H1 (cell line): ENCODE data around the gene POLR3K. TPM values are rescaled to one million over a fixed set of nuclear protein-coding genes. Genes with fewer than 3 reads are reported as not detected.
A peak's percentile ranks its signal among the peaks of the same experiment; 100 is the strongest.

Source experiments
- FOSL1 ChIP-seq: IDR thresholded peaks from 2 replicates; pipeline ENCODE4 v1.6.1; 2011; ENCODE audit warnings: mild to moderate bottlenecking, low read depth, low read length, moderate library complexity; ENCODE audit not compliant: insufficient read depth
- JUN ChIP-seq: IDR thresholded peaks from 2 replicates; pipeline ENCODE4 v1.6.1; 2011; ENCODE audit warnings: low read depth, mild to moderate bottlenecking, improper control_type of control experiment, low read length
- KDM1A ChIP-seq: fragments of 200-600, 300-600 bp; sonication (generic); IDR thresholded peaks from 2 replicates; pipeline ENCODE4 v1.7.1; 2016; ENCODE audit warnings: mild to moderate bottlenecking, low read length, borderline replicate concordance
- PHF8 ChIP-seq: fragments of 200-600 bp; sonication (generic); conservative IDR thresholded peaks from 2 replicates; pipeline ENCODE4 v1.7.1; 2012; ENCODE audit warnings: low read depth, mild to moderate bottlenecking, inconsistent platforms, low read length, moderate library complexity
- RAD21 ChIP-seq, 2 experiments: IDR thresholded peaks in 1 of 2; conservative IDR thresholded peaks in 1 of 2; 2 replicates each; pipeline ENCODE4 v1.6.1; 2011; ENCODE audit warnings: low read depth in 2 of 2, low read length in 2 of 2, improper control_type of control experiment in 1 of 2, inconsistent platforms in 1 of 2, mild to moderate bottlenecking in 1 of 2, moderate library complexity in 1 of 2
- TEAD4 ChIP-seq: IDR thresholded peaks from 2 replicates; pipeline ENCODE4 v1.6.1; 2012; ENCODE audit warnings: low read depth, low read length, inconsistent platforms, mixed read lengths
- ZNF274 ChIP-seq: IDR thresholded peaks from 2 replicates; pipeline ENCODE4 v1.7.0; 2012; ENCODE audit warnings: low read length, borderline replicate concordance; ENCODE audit errors: extremely low read depth
- polyA plus RNA-seq, 7 experiments: library from polyadenylated mRNA; depleted of rRNA in 3 of 7; stranded (reverse) in 5 of 7; unstranded in 2 of 7; fragments of >200 nt in 5 of 7; fragments of 200-250 nt in 2 of 7; gene quantifications; 1 replicate in 5 of 7; 2 replicates in 1 of 7; 4 replicates in 1 of 7; pipeline versions ENCODE4 v1.2.1 to v1.2.3, GENCODE V29; 2011 to 2013; ENCODE audit warnings: missing spikeins in 2 of 7, mixed read lengths in 2 of 7
- total RNA-seq: library from RNA; stranded (reverse); fragmentation: NEBNext Ultra II Directional; extraction: Animal tissue kit (Norgen Biotek cat#: 25700); gene quantifications from 2 replicates; pipeline ENCODE4 v1.2.1, GENCODE V29; 2021
- TF ChIP-seq, protein P1 (sequence below): fragments of 300-600 bp; sonication (generic); IDR thresholded peaks from 2 replicates; pipeline ENCODE4 v1.7.1; 2012; ENCODE audit warnings: low read length, moderate library complexity, mild to moderate bottlenecking, inconsistent platforms; ENCODE audit not compliant: insufficient replicate concordance

POLR3K gene
- total and polyA plus RNA-seq, 2 of the 8 experiments (the other 6 are each of a cell fraction or from before 2014, with no cell fraction given): 45.4 to 80.5 TPM

DNA sequence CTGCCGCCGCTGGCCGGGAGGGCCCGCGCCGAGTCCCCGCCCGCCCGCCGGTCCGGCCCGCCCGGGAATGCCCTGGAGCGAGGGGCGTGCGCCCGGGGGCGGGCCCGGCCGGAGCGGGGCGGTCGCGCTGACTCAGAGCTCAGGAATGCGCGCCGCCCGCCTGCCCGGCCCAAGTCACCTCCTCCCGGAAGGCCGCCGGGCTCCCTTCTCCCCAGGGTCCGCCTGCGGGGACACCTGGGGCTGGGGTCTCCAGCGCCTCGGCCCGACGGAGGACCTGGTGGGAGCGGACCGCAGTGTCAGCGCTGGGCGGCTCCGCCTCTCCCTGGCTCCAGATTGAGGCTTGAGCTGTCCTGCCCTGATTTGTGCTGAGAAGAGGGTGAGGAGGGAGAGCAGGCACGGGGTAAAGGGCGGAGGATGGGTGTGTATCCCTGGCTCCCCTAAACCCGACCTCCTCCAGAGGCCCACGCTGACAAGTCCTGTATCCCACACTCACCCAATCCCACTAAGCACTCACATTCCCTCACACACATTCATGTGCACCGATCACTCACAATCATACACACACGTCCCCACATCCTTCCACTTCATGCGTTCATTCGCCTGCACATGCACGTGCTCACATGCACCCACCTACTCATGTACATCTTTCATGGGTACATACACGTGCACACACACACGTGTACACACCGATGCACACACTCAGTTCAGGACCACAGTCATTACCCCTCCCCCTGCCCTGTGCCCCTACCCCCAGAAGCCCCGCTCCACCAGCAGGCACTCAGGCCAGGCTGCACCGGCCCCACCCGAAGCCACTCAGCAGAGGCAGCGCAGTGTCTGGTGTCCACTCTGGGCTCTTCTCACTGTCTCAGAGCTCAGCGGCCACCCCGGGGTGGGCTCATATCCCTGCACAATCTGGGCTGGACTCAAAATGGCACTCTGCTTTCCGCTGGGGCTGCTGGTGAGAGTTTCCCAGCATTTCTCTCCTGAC is 19.4 kb upstream of the POLR3K start, which contains the start of gene RHBDF1 (continued):
- peak; percentile 32; the same call in 1 of the 2 replicates for TF ChIP-seq PHF8
- peak; percentile 75 for TF ChIP-seq TEAD4
- TF ChIP-seq JUN: peak; percentile 47; the same call in 1 of the 2 replicates
- peak; percentile 80; the same call in 1 of the 2 replicates for TF ChIP-seq KDM1A
- TF ChIP-seq FOSL1: peak; percentile 69; the same call in 1 of the 2 replicates
- TF ChIP-seq, protein P1, sequence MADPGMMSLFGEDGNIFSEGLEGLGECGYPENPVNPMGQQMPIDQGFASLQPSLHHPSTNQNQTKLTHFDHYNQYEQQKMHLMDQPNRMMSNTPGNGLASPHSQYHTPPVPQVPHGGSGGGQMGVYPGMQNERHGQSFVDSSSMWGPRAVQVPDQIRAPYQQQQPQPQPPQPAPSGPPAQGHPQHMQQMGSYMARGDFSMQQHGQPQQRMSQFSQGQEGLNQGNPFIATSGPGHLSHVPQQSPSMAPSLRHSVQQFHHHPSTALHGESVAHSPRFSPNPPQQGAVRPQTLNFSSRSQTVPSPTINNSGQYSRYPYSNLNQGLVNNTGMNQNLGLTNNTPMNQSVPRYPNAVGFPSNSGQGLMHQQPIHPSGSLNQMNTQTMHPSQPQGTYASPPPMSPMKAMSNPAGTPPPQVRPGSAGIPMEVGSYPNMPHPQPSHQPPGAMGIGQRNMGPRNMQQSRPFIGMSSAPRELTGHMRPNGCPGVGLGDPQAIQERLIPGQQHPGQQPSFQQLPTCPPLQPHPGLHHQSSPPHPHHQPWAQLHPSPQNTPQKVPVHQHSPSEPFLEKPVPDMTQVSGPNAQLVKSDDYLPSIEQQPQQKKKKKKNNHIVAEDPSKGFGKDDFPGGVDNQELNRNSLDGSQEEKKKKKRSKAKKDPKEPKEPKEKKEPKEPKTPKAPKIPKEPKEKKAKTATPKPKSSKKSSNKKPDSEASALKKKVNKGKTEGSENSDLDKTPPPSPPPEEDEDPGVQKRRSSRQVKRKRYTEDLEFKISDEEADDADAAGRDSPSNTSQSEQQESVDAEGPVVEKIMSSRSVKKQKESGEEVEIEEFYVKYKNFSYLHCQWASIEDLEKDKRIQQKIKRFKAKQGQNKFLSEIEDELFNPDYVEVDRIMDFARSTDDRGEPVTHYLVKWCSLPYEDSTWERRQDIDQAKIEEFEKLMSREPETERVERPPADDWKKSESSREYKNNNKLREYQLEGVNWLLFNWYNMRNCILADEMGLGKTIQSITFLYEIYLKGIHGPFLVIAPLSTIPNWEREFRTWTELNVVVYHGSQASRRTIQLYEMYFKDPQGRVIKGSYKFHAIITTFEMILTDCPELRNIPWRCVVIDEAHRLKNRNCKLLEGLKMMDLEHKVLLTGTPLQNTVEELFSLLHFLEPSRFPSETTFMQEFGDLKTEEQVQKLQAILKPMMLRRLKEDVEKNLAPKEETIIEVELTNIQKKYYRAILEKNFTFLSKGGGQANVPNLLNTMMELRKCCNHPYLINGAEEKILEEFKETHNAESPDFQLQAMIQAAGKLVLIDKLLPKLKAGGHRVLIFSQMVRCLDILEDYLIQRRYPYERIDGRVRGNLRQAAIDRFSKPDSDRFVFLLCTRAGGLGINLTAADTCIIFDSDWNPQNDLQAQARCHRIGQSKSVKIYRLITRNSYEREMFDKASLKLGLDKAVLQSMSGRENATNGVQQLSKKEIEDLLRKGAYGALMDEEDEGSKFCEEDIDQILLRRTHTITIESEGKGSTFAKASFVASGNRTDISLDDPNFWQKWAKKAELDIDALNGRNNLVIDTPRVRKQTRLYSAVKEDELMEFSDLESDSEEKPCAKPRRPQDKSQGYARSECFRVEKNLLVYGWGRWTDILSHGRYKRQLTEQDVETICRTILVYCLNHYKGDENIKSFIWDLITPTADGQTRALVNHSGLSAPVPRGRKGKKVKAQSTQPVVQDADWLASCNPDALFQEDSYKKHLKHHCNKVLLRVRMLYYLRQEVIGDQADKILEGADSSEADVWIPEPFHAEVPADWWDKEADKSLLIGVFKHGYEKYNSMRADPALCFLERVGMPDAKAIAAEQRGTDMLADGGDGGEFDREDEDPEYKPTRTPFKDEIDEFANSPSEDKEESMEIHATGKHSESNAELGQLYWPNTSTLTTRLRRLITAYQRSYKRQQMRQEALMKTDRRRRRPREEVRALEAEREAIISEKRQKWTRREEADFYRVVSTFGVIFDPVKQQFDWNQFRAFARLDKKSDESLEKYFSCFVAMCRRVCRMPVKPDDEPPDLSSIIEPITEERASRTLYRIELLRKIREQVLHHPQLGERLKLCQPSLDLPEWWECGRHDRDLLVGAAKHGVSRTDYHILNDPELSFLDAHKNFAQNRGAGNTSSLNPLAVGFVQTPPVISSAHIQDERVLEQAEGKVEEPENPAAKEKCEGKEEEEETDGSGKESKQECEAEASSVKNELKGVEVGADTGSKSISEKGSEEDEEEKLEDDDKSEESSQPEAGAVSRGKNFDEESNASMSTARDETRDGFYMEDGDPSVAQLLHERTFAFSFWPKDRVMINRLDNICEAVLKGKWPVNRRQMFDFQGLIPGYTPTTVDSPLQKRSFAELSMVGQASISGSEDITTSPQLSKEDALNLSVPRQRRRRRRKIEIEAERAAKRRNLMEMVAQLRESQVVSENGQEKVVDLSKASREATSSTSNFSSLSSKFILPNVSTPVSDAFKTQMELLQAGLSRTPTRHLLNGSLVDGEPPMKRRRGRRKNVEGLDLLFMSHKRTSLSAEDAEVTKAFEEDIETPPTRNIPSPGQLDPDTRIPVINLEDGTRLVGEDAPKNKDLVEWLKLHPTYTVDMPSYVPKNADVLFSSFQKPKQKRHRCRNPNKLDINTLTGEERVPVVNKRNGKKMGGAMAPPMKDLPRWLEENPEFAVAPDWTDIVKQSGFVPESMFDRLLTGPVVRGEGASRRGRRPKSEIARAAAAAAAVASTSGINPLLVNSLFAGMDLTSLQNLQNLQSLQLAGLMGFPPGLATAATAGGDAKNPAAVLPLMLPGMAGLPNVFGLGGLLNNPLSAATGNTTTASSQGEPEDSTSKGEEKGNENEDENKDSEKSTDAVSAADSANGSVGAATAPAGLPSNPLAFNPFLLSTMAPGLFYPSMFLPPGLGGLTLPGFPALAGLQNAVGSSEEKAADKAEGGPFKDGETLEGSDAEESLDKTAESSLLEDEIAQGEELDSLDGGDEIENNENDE: no peak
- TF ChIP-seq ZNF274: no peak
- no peak for TF ChIP-seq RAD21 (IDR thresholded peaks at IDR 0.05 in 1 of 2, conservative IDR thresholded peaks at IDR 0.05 in 1 of 2; ENCODE audit: low read depth in 2 of 2, low read length in 2 of 2)
